Thoracic aorta (tissue), 2 donors: ENCODE results near the gene LRP3. TPM values are rescaled to one million over a fixed set of nuclear protein-coding genes. Genes with fewer than 3 reads are reported as not detected.

Experiments used
- ATAC-seq: fragments of 150-250 bp; one replicate; pipeline ENCODE4 v1.8.0; 2017; ENCODE audit warnings: low read depth; ENCODE audit not compliant: insufficient number of reproducible peaks, low FRiP score
- DNase-seq: peaks from one replicate; pipeline ENCODE4 v3.0.0-alpha.2; 2020; ENCODE audit warnings: low spot score
- H3K27ac ChIP-seq, 2 donors: fragments of 200-600 bp; sonication (generic); 1 replicate in 1 of 2; 2 replicates in 1 of 2; pipeline ENCODE4 v1.5.1; 2016; ENCODE audit warnings: mild to moderate bottlenecking in 2 of 2, moderate library complexity in 2 of 2
- H3K27me3 ChIP-seq: fragments of 200-600 bp; sonication (generic); replicated peaks from 2 replicates; pipeline ENCODE4 v1.6.0; 2016; ENCODE audit warnings: mild to moderate bottlenecking; ENCODE audit not compliant: insufficient read depth
- H3K36me3 ChIP-seq: fragments of 200-600 bp; sonication (generic); one replicate; pipeline ENCODE4 v1.5.1; 2016
- H3K4me1 ChIP-seq, 2 donors: fragments of 200-600 bp; sonication (generic); 1 replicate in 1 of 2; 2 replicates in 1 of 2; pipeline versions ENCODE4 v1.5.1 to v1.6.0; 2016; ENCODE audit warnings: low read depth in 2 of 2, mild to moderate bottlenecking in 1 of 2; ENCODE audit not compliant: control insufficient read depth in 1 of 2
- H3K4me3 ChIP-seq: fragments of 200-600 bp; sonication (generic); 2 replicates; pipeline ENCODE4 v1.5.1; 2016; ENCODE audit warnings: mild to moderate bottlenecking
- H3K9me3 ChIP-seq: fragments of 200-600 bp; sonication (generic); 2 replicates; pipeline ENCODE4 v1.5.1; 2016
- CTCF ChIP-seq: fragments of 200-600 bp; sonication (generic); IDR thresholded peaks from one replicate; pipeline ENCODE4 v1.5.1; 2019; ENCODE audit warnings: antibody characterized with exemption
- total RNA-seq, 2 donors: library from RNA; depleted of rRNA; stranded (reverse); fragments of >200 nt; gene quantifications; one replicate each; pipeline versions ENCODE4 v1.1.0 to v1.2.3, GENCODE V29; 2016

The LRP3 gene
- total RNA-seq, 2 donors from 2014 or later, result 32.2 to 50.9 TPM

- H3K4me3 ChIP-seq, result no peak overlapping the region
- no peaks in the 10 kb centered on the region for H3K36me3 ChIP-seq
- H3K27ac ChIP-seq, result no peak overlapping the region
- no peaks in the 10 kb centered on the region for H3K9me3 ChIP-seq
- ATAC-seq (no peak), DNase-seq (no peak)
- H3K27me3 ChIP-seq, result no peaks in the 10 kb centered on the region
- no peaks in the 10 kb centered on the region for H3K4me1 ChIP-seq
- no peak for TF ChIP-seq CTCF
These were observed 42.7 kb downstream of the LRP3 start for GRCh38 chr19:33236696-33237390.

- no peaks in the 10 kb centered on the region for H3K27me3 ChIP-seq
These were observed 44.5 kb downstream of the LRP3 start for GRCh38 chr19:33238481-33239149.

DNA sequence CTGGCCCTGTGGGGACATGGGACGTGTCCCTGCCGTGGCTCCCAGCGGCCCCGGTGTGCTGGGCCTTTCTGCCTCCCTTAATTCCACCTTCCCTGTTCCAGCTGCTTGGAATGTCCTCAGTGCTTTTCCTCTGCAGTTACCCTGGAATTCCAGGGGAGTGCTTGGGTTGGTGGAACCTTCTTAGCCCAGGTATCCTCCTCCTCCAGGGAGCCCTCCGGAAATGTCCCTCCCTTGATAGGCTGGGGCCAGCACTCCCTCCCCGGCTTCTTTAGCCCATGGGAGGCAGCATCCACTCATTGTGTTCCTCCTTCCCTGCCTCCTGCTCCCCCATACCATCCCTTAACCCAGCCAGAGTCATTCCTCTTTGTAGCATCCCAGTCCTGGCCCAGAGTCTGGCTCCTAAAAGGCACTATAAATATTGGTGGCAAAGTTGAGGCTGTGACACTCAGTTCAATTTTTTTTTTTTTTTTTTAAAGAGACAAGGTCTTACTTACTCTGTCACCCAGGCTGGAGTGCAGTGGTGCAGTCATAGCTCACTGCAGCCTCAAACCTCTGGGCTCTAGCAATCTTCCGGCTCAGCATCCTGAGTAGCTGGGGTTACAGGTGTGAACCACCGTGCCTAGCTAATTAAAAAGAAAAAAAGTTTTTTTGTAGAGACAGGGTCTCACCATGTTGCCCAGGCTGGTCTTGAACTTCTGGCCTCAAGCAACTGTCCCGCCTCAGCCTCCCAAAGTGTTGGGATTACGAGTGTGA is 45.3 kb downstream of the LRP3 start:
- no peak for TF ChIP-seq CTCF
- no peaks in the 10 kb centered on the region for H3K27me3 ChIP-seq
- H3K36me3 ChIP-seq, result no peaks in the 10 kb centered on the region
- H3K9me3 ChIP-seq, result no peaks in the 10 kb centered on the region
- no peak for DNase-seq
- ATAC-seq, result no peak
- H3K4me1 ChIP-seq, result no peaks in the 10 kb centered on the region
- H3K27ac ChIP-seq, result no peak overlapping the region
- no peak overlapping the region for H3K4me3 ChIP-seq

More at GRCh38 chr19:33238481-33239149, 44.5 kb downstream of the LRP3 start:
- H3K36me3 ChIP-seq, result no peaks in the 10 kb centered on the region
- DNase-seq (no peak), ATAC-seq (no peak)
- H3K27ac ChIP-seq, result no peak overlapping the region
- no peak for TF ChIP-seq CTCF
- H3K9me3 ChIP-seq, result no peaks in the 10 kb centered on the region
- no peak overlapping the region for H3K4me3 ChIP-seq
- H3K4me1 ChIP-seq, result no peaks in the 10 kb centered on the region

DNA sequence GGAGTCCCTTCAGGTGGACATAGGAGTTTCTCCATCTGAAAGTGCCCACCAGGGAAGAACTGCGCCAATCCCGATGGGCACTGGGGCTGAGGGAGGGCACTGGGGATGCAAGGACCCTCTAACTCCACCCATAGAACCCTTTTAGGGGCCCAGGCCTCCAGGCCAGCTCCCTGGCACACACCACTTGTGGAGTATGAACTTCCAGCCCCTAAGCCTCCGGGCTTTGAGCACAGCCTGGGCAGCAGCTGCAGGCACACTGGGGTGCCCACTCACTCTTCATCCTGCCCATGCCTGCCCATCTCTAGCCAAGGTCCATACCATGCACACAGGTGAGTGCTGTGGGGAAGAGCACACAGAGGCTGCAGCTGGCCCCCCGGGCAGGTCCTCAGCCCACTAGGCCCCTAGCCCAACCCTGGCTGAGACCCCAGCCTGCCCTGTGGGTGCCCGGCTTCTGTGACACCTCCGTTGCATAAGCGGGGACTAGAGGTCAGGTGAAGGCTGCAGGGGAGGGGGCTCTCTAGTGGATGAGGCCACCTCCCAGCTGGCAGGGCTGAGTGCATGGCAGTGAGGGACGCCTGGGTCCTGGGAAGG is 46.1 kb downstream of the LRP3 start:
- Histone ChIP-seq H3K4me1 (no peaks in the 10 kb centered on the region), H3K27ac (no peak overlapping the region), H3K36me3 (no peaks in the 10 kb centered on the region), H3K4me3 (no peak overlapping the region), H3K27me3 (no peaks in the 10 kb centered on the region), H3K9me3 (no peaks in the 10 kb centered on the region)
- ATAC-seq, result no peak
- TF ChIP-seq CTCF, result no peak
- no peak for DNase-seq

DNA sequence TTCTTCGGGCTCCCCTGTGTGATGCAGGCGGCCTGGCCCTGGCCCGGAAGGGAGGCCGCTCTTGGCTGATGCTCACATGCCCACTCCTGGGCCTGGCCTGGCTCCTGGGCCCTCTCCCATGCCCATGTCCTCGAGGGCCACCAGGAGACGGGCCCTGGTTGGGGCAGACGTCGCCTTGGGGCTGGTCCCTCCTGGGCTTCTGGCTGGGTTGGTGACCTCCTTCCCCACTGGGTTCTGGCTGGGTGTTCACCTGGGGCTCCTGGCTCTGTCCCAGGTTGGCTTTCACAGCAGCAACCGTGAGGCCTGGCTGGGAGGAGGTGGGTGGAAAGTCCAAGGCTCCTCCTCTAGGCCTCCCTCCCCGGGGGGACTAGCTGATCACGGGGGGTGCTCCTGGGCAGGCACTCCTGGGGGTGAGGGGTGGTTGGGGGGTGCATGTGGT is 47.0 kb downstream of the LRP3 start:
- TF ChIP-seq CTCF, result no peak
- DNase-seq (no peak), ATAC-seq (no peak)
- Histone ChIP-seq H3K4me1 (no peaks in the 10 kb centered on the region), H3K27me3 (no peaks in the 10 kb centered on the region), H3K27ac (no peak overlapping the region), H3K36me3 (no peaks in the 10 kb centered on the region), H3K4me3 (no peak overlapping the region), H3K9me3 (peaks cover 5% of the 10 kb centered on the region)
